ENCODE results near the gene RBM38.

DNA sequence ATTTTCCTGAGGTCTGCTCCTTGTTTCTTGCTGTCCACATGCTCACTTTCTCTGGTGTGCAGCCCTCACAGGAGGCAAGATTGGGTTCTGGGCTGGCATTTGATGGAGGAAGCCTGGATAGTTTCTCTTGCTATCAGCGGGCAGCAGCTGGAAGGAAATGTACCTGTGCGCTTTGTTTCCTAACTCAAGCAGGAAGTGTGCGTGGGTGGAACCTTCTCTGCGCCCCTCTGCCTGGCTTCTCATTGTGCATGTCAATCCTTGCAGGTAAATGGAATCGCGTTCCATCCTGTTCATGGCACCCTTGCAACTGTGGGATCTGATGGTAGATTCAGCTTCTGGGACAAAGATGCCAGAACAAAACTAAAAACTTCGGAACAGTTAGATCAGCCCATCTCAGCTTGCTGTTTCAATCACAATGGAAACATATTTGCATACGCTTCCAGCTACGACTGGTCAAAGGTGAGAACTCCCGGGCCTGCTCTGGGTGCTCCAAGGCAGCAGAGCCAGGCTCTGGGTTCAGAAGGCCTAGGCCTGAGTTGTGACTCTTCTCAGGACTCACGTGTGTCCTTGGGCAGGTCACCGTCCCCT lies 16.8 kb upstream of the RBM38 start:
- TF ChIP-seq CTCF (IDR thresholded peaks at IDR 0.05; ENCODE audit: borderline replicate concordance, extremely low read depth, low read length, poor library complexity, severe bottlenecking): no peak
- TF ChIP-seq EZH2 (IDR thresholded peaks at IDR 0.05; ENCODE audit: borderline replicate concordance, low read depth, low read length, severe bottlenecking): no peak

Measured in DND-41 (cell line).